ENCODE measurements around the gene AGAP1.

Gene AGAP1

GRCh38 chr2:235958931-235959410 is 465.1 kb downstream of the AGAP1 start:
- no peak for DNase-seq

GRCh38 chr2:235960011-235960715 is 466.3 kb downstream of the AGAP1 start:
- DNase-seq: no peak

- no peak for DNase-seq
Observed at GRCh38 chr2:235960716-235961640, 467.1 kb downstream of the AGAP1 start.

- no peak for DNase-seq
Observed at GRCh38 chr2:235961711-235962110, 467.9 kb downstream of the AGAP1 start.

DNA sequence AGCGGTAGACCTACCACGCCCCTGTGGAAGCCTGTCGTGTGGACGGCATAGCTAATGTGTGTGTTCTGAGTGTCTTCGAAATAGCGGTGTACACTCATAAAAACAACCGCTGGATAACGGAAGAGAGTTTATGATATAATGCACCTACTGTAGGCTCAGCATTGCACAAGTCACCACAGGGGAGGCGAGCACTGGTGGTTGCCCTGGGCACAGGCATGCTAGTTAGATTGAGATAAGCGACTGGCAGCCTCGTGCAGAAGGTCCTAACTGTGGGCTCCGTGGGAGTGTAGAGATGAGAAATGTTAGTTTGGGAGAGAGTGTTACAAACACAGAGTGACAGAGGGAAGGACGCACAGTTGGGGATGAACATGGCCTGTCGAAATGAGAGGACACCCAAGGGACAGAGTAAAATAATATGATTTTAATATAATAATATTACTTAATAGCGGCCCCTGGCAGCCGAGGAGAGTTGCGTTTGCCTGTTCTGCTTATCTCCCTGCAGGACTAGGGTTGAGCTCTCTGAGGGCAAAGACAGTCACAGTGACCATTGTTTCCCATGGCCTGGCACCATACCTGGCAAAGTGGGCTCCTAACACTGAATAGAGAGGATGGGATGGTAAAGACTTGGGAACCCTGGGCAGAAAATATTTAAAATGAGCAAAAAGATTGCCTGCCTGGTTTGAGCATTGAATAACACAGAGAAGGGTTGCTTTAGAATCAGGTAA is 470.2 kb downstream of the AGAP1 start:
- DNase-seq: no peak

DNA sequence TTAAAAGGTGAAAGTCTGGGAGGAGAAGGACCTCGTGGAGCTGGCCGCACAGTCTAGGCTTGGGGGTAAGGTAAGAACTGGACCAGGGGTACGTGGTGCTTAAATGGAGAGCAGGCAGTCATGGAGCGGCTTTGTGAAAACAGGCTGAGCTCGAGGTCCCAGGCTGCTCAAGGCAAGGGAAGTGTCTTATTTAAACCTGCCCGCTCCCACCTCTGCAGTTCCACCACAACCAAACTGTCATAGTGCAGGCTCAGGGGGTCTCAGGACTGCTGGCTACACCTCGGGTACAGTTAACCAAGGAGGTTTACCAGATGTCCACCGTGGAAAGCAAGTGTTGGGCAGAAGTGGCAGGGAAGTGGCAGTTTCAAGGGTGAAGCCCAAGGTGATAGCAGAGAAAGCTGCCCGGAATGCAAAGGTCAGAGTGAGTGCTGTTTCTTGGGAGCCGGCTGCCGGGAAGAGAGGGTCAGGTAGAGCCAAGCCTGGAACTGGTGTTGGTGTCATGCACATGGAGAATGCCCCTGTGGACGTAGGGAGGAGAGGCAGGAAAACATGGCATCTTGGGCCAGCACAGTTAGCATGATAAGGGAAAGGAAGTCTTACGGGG is 471.0 kb downstream of the AGAP1 start:
- DNase-seq: no peak

DNA sequence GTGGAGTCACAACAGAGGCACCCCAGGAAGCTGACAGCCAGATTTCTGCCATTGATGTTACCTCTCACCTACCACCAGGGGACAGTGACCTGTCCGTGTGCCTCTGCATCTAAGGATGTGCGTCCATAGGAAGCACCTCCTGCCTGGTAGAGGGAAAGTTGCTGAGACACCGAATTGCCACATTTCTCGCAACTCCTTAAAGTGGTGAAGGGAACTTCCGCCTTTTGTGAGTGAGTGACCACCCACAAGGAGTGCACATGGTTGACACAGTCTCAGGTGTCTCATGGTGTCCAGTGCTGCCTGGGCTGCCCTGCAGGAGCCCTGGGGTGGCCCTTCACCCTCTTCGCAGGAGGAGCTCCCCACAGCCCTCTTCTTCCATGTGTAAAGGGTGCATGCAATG is 472.6 kb downstream of the AGAP1 start:
- no peak for DNase-seq

DNA sequence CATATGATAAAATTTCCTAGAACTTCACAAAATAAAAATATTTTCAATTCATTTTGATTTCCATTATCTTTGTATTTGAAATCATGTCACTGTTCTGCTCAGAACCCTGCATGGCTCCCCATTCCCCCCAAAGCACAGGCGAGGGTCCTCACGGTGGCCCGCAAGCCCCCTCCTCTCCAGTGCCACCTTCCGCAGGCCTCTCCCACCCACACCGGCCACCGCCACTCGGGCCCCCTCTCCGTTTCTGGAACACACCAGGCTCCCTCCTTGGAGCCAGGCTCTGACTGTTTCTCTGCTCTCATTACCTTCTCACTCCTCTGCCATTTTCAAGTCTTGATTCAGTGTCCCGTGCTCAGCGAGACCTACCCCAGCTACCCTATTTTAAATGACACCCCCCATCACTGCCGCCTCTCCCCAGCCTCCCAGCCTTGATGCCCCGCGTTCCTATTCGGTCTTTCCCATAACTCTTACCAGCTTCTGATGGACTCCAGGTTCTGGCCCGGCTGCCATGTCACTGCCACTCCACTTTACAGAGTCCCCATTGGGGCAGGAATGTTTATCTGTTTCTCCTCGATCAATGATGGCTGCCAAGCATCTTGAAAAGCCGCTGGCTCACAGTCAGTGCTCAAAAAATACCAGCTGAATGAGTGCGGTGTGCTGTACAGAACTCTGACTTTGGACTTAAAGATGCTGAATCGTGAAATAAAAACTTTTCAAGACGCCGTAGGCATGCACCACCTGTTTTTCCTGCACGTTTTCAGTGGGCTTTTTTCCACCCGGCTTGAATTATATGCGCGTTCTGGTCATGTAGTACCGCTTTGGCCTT is 473.3 kb downstream of the AGAP1 start:
- no peak for DNase-seq

GRCh38 chr2:235968155-235968554 is 474.3 kb downstream of the AGAP1 start:
- DNase-seq: no peak

DNA sequence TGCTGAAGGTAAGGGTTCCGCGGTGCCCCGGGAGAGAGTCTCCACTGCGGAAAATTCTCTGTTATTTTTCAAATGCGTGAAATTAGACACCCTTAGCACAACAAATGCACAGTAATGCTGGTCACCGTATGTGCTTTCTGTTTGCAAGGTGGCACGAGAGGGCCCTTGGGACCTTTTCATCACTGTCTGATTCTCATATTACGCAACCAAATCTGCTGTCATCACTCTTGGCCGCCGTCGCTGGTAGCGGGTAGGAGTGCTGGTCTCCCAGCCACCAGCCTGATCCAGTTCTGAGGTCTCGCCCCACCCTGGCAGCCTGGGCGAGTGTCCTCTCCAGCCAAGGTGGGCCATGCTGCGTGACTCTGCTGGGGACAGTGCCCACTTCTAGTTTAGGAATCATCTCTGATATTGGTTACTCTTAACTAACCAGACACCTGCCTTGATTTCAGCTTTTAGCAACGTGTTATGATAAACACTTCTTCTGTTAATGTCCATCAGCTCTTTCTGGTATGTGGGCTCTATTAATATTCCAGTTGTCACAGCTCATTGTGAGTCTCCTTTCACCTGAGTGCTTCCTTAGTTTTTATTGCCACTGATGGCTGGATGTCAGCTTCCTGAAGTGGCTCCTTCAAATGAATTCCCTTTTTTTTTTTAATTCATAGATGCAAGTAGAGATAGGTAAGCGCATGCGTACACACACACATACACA is 474.9 kb downstream of the AGAP1 start:
- DNase-seq: no peak

GRCh38 chr2:235970204-235971040 is 476.6 kb downstream of the AGAP1 start:
- no peak for DNase-seq

DNA sequence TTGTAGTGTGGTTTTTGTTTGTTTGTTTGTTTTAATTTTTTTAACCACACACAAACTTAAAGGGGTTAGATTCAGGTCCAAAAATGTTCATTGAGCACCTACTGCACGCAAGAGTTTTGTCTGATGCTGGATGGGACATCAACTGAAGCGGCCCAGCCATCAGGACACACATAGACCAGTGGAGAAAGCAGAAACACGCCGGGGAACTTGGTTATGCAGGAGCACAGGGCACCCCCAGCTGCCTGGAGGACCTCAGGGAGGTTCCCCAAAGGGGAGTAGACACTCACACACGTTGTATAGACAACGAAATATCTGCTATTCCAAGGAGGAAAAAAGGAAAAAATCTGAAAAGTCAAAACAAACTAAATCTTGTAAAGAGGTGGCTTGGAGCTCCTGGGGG is 482.7 kb downstream of the AGAP1 start:
- DNase-seq: no peak

GRCh38 chr2:235976956-235977355 is 483.1 kb downstream of the AGAP1 start:
- no peak for DNase-seq

GRCh38 chr2:235977445-235977844 is 483.6 kb downstream of the AGAP1 start:
- DNase-seq: no peak

DNA sequence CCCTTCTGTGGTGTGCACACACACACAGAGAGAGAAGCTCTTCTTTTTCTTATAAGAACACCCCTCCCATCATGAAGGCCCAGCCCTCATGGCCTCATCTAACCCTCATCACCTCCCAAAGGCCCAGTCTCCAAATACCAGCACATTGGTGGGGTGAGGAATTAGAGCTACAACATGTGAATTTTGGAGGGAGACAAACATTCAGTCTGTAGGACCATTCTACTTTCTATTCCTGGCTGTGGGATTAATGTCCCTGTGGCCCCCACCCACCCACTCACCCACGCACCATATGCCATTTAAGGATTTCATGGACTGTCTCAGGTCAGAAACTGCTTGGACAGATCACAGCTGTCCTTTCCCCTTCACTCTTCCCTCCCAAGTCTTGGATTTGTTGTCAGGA is 484.2 kb downstream of the AGAP1 start:
- DNase-seq: no peak

DNA sequence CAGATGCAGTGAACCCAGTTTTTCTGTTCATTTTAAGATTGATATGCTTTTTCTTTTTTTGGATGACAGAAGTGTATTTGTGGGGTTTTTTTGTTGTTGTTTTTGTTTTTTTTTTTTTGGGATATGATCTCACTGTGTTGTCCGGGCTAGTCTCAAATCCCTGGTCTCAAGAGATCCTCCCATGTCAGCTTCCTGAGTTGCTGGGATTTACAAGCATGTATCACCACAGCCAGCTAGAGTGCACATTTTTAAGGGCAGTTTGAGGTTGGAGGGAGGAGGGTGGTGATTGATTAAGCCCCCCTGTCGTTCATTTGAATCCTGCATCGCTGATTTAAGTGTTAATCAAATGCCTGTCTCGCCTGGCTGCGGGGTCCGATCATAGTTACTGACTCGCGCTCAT is 485.2 kb downstream of the AGAP1 start:
- DNase-seq: no peak

GRCh38 chr2:235979753-235980435 is 486.1 kb downstream of the AGAP1 start:
- no peak for DNase-seq

GRCh38 chr2:235981631-235982030 is 487.8 kb downstream of the AGAP1 start:
- DNase-seq: no peak

DNA sequence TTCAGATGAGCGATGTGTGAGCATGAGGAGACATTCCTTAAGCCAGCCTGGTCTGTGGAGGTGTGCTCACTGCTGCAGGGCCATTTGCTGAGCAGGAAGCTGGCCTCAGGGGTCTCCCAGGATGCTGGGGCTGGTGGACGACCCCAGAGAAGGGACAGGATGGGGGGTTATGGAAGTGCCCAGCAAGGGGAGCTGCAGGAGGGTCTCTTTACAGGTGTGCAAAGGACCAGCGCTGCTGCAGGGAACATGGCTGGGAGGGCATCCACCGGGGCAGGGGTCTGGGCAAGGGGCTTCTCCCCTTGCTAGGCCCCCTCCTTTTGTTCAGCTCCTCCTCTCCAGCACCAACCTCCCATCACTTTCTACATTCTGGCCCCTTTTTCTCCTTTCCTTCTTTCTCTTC is 489.2 kb downstream of the AGAP1 start:
- DNase-seq: no peak

DNA sequence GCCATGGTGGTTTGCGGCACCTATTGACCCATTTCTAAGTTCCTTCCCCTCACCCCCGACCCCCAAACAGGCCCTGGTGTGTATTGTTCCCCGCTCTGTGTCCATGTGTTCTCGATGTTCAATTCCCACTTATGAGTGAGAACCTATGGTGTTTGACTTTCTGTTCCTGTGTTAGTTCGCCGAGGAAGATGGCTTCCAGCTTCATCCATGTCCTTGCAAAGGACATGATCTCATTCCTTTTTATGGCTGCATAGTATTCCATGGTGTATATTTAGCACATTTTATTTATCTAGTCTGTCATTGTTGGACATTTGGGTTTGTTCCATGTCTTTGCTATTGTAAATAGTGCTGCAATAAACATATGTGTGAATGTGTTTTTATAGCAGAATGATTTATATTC is 490.7 kb downstream of the AGAP1 start:
- DNase-seq: no peak

All from NCI-H146 (cell line).